HFFc6 (cell line): ENCODE results near the gene NOC2L. TPM values are rescaled to one million over a fixed set of nuclear protein-coding genes. Genes with fewer than 3 reads are reported as not detected.

Experiments
- DNase-seq: peaks from one replicate; pipeline ENCODE4 v3.0.0-alpha.2; 2018
- H3K27ac Mint-ChIP-seq: 2 replicates; pipeline ENCODE4 v1.8.0; 2020; ENCODE audit warnings: mild to moderate bottlenecking, mixed read lengths
- H3K27me3 Mint-ChIP-seq: 2 replicates; pipeline ENCODE4 v1.8.0; 2021; ENCODE audit warnings: mild to moderate bottlenecking, moderate library complexity, mixed read lengths; ENCODE audit not compliant: insufficient read depth
- H3K36me3 Mint-ChIP-seq: 2 replicates; pipeline ENCODE4 v1.8.0; 2021; ENCODE audit warnings: low read depth, mixed read lengths
- H3K4me1 Mint-ChIP-seq: 2 replicates; pipeline ENCODE4 v1.8.0; 2020; ENCODE audit warnings: low read depth, mixed read lengths
- H3K4me3 Mint-ChIP-seq: 2 replicates; pipeline ENCODE4 v1.8.0; 2020; ENCODE audit warnings: mild to moderate bottlenecking, moderate library complexity, mixed read lengths
- H3K9me3 Mint-ChIP-seq: 2 replicates; pipeline ENCODE4 v1.8.0; 2020; ENCODE audit warnings: mild to moderate bottlenecking, mixed read lengths
- total RNA-seq, 6 experiments: library from RNA; stranded (reverse); fragmentation: NEBNext Ultra II Directional; extraction: Animal tissue kit (Norgen Biotek cat#: 25700); gene quantifications; 2 replicates in 1 of 6; 3 replicates in 5 of 6; pipeline ENCODE4 v1.2.3, GENCODE V29; 2021
- TF ChIP-seq, protein P1 (sequence below): fragments of 200-600 bp; sonication (generic); IDR thresholded peaks from 2 replicates; pipeline ENCODE4 v1.5.0; 2021; ENCODE audit warnings: antibody characterized with exemption, mild to moderate bottlenecking

Gene NOC2L
- total RNA-seq, 6 experiments from 2014 or later: 112 to 142 (median 119) TPM

DNA sequence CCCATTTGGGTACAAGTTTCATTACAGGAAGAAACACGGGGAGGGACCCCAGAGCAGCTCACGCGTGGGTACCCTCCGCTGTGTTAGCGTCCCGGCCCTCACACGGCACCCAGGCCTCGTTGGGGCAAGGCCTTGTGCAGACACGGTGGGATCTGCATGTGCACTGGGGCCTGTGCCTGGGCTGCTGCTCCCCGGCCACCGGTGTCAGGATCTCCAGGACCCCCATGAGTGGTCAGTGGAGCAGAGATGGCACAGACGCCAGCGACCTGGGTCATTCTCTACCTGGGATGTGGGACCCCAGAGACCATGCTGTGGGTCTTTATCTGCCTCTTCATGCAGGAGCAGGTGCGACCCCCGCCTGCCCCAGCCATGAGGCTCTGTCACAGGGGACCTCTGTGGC is 40.7 kb downstream of the NOC2L start:
- Mint-ChIP-seq H3K4me1 (peaks cover 31% of the 10 kb centered on the region), H3K27me3 (peaks cover 15% of the 10 kb centered on the region), H3K4me3 (no peak overlapping the region), H3K9me3 (no peaks in the 10 kb centered on the region), H3K27ac (no peak overlapping the region), H3K36me3 (peaks cover 4% of the 10 kb centered on the region; the same call in 1 of the 2 replicates)
- TF ChIP-seq, protein P1, sequence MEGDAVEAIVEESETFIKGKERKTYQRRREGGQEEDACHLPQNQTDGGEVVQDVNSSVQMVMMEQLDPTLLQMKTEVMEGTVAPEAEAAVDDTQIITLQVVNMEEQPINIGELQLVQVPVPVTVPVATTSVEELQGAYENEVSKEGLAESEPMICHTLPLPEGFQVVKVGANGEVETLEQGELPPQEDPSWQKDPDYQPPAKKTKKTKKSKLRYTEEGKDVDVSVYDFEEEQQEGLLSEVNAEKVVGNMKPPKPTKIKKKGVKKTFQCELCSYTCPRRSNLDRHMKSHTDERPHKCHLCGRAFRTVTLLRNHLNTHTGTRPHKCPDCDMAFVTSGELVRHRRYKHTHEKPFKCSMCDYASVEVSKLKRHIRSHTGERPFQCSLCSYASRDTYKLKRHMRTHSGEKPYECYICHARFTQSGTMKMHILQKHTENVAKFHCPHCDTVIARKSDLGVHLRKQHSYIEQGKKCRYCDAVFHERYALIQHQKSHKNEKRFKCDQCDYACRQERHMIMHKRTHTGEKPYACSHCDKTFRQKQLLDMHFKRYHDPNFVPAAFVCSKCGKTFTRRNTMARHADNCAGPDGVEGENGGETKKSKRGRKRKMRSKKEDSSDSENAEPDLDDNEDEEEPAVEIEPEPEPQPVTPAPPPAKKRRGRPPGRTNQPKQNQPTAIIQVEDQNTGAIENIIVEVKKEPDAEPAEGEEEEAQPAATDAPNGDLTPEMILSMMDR: no peak
- no peak for DNase-seq

DNA sequence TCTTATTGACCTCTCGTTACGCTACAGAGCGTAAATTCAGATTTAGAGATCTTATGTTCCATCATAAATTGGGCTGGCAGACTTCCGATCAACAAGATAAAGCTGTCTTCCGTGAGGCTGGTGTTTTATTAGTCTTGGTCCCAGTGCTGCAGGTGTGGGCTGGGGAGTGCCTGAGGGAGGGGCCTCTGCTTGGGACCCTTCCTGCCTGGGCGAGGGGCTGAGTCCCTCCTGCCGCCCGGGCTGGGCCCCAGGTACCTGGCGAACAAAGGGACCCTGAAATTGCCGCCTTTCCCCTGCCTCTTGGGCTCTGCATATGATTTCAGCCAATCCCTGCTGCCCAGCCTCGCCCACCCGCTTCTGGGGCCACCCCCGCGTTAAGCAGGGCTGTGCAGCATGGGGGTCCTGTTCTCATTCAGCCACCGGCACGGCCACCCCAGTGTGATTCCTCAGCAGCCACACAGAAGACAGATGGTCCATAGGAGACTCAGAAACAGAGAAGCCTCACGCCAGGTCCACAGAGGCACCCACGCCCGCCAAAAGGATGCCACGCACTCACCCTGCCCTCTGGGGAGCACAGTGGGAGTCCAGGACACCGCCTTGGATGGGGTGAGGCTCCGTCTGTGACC is 41.5 kb downstream of the NOC2L start:
- Mint-ChIP-seq H3K4me3 (no peak overlapping the region; the same call in 1 of the 2 replicates), H3K27me3 (peaks cover 17% of the 10 kb centered on the region), H3K9me3 (no peaks in the 10 kb centered on the region), H3K27ac (no peak overlapping the region), H3K36me3 (peaks cover 4% of the 10 kb centered on the region; the same call in 1 of the 2 replicates), H3K4me1 (peaks cover 28% of the 10 kb centered on the region)
- TF ChIP-seq, protein P1: no peak
- DNase-seq: no peak

DNA sequence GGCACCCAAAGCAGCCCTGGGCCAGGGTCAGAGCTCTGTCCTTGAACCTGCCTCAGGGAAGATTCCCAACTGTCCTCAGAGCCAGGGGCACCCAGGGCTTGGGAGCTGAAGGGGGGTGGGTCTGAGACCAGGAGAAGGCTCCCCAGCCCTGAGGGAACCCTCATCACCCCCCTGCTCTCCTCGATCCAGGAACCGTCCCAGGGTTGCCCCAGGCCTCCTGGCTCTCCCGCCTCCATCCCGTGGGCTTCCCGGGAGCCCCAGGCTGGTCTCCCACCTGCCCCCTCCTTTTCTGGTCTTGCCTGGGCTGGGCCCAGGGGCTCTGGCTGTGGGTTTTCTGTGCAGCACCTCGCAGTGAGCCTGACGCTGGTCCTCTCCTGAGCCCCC is 42.0 kb downstream of the NOC2L start:
- no peak overlapping the region for H3K27ac Mint-ChIP-seq
- DNase-seq: no peak
- no peaks in the 10 kb centered on the region for H3K9me3 Mint-ChIP-seq
- H3K4me1 Mint-ChIP-seq: peaks cover 28% of the 10 kb centered on the region
- H3K36me3 Mint-ChIP-seq: peaks cover 4% of the 10 kb centered on the region; the same call in 1 of the 2 replicates
- no peak overlapping the region; the same call in 1 of the 2 replicates for H3K4me3 Mint-ChIP-seq
- TF ChIP-seq, protein P1: no peak
- peaks cover 17% of the 10 kb centered on the region for H3K27me3 Mint-ChIP-seq

DNA sequence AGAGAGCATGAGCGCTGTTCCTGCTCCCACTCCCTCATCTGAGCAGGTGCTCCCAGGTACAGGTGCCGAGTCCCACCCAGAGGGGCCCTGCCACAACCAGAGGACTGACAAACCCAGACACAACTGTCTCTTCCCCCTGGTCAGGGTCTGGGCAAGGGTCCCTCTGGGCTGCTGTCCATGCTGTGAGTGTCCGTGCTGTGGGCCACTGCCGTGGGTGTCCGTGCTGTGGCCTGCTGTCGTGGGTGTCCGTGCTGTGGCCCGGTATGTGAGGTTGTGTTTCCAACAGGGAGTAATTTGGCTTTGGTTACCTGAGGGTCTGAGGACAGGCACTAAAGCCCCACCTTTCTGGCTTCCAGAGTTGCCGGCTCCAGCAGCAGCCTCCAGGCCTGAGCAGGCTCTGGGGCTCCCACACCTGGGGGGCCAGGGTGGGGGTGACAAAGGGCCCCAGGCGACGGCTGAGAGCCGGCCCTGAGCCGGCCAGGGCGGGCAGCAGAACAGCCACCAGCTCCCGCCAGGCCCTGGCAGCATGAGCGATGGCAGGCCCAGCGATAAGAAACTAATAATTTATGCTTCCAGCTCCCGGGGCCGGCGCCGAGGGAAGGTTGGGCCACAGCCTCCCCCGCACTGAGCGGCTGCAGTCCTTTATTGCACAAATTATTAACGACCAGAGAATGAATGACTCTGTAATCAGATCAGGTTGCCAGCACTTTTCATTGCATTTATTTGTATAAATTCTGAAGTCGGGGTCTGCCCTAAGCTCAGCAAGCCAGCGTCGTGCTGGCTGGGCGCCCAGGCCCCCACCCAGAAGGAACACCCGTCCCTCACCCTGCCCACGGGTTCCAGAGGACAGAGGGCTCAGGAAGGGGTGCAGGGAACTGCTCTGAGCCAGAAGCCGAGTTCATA is 42.6 kb downstream of the NOC2L start:
- H3K27me3 Mint-ChIP-seq: peaks cover 17% of the 10 kb centered on the region
- H3K36me3 Mint-ChIP-seq: peaks cover 2% of the 10 kb centered on the region; the same call in 1 of the 2 replicates
- 0 out of 2 replicates have a peak overlapping the region, but pooled peaks have one; percentile 13 for H3K4me3 Mint-ChIP-seq
- no peak for DNase-seq
- H3K27ac Mint-ChIP-seq: no peak overlapping the region
- peaks cover 26% of the 10 kb centered on the region for H3K4me1 Mint-ChIP-seq
- TF ChIP-seq, protein P1: no peak
- no peaks in the 10 kb centered on the region for H3K9me3 Mint-ChIP-seq

DNA sequence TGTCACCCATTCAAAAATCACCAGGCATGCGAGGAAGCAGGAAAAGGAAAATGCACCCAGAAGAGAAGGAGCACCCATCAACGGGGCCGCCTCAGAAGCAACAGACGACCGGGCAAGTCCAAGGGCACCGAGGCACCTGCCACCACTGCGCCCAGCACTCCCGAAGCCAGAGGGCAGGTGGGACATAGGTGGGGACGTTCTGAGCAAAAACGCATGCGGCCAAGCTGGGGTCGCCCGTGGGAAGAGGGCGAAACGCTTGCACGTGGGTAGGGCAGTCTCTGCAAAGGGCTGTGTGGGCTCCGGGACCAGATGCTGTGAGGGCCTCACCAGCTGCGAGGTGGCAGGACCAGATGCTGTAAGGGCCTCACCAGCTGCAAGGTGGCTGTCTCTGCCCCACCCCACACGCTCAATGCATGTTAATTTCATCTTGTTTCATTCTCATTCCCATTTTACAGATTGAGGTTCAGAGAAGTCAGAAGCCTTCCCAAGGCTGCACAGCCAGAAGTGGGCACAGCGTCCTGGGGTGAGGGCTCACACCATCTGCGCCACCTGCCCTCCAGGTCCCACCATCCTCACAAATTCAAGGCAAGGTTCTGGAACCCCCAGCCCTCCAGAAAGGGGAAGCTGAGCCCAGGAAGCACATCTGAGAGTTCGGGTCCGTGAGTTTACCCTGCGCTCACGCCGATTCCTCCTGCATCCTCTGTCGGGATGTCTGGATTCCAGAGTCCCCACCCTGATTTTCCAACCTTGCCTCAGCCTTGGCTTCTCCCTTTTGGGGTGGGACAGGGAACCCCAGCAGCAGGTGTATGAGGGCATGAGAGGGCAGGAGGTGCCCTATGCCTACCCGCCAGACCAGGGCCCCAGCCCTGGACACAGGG is 43.5 kb downstream of the NOC2L start:
- no peak overlapping the region for H3K4me3 Mint-ChIP-seq

More for the DNA sequence above, 43.5 kb downstream of the NOC2L start:
- H3K27ac Mint-ChIP-seq: no peak overlapping the region
- no peaks in the 10 kb centered on the region for H3K9me3 Mint-ChIP-seq
- DNase-seq: no peak
- TF ChIP-seq, protein P1: no peak
- no peaks in the 10 kb centered on the region for H3K36me3 Mint-ChIP-seq
- peaks cover 22% of the 10 kb centered on the region for H3K27me3 Mint-ChIP-seq
- H3K4me1 Mint-ChIP-seq: peaks cover 26% of the 10 kb centered on the region
